Keratinocyte (primary cell): ENCODE data around the gene SRA1.

ENCODE experiments used
- CTCF ChIP-seq, 3 experiments: IDR thresholded peaks in 1 of 3; conservative IDR thresholded peaks in 1 of 3; optimal IDR thresholded peaks in 1 of 3; 2 replicates in 2 of 3; 3 replicates in 1 of 3; pipeline versions ENCODE3 to v1.5.1; 2011; ENCODE audit warnings: low read length in 3 of 3, mild to moderate bottlenecking in 3 of 3, moderate library complexity in 2 of 3, control low read depth in 1 of 3, inconsistent platforms in 1 of 3; ENCODE audit not compliant: insufficient read depth in 2 of 3; ENCODE audit errors: extremely low read depth in 1 of 3
- EZH2 ChIP-seq: IDR thresholded peaks from one replicate; pipeline ENCODE4 v1.6.1; 2012; ENCODE audit warnings: inconsistent platforms, mild to moderate bottlenecking, low read length, moderate library complexity

GRCh38 chr5:140594169-140594568, 36.9 kb upstream of the SRA1 start:
- TF ChIP-seq CTCF (optimal IDR thresholded peaks at IDR 0.05 in 1 of 3, IDR thresholded peaks at IDR 0.05 in 1 of 3, conservative IDR thresholded peaks at IDR 0.05 in 1 of 3; ENCODE audit: extremely low read depth in 1 of 3, insufficient read depth in 2 of 3, low read length in 3 of 3) (no peak), EZH2 (no peak)
